ENCODE data around the gene PRKCE.

GRCh38 chr2:46145017-46145416, 493.5 kb downstream of the PRKCE start:
- TF ChIP-seq, protein P1, sequence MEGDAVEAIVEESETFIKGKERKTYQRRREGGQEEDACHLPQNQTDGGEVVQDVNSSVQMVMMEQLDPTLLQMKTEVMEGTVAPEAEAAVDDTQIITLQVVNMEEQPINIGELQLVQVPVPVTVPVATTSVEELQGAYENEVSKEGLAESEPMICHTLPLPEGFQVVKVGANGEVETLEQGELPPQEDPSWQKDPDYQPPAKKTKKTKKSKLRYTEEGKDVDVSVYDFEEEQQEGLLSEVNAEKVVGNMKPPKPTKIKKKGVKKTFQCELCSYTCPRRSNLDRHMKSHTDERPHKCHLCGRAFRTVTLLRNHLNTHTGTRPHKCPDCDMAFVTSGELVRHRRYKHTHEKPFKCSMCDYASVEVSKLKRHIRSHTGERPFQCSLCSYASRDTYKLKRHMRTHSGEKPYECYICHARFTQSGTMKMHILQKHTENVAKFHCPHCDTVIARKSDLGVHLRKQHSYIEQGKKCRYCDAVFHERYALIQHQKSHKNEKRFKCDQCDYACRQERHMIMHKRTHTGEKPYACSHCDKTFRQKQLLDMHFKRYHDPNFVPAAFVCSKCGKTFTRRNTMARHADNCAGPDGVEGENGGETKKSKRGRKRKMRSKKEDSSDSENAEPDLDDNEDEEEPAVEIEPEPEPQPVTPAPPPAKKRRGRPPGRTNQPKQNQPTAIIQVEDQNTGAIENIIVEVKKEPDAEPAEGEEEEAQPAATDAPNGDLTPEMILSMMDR (IDR thresholded peaks at IDR 0.05; ENCODE audit: extremely low read depth in 1 of 2, insufficient read depth in 1 of 2, low read depth in 1 of 2, low read length in 2 of 2), result no peak
- TF ChIP-seq EZH2 (IDR thresholded peaks at IDR 0.05; ENCODE audit: borderline replicate concordance, low read depth, low read length, severe bottlenecking) (no peak), MYC (IDR thresholded peaks at IDR 0.05; ENCODE audit: low read depth, low read length) (no peak), GATA2 (IDR thresholded peaks at IDR 0.05; ENCODE audit: insufficient read depth, insufficient read length, low read depth, low read length) (no peak), POLR2A (IDR thresholded peaks at IDR 0.05; ENCODE audit: low read depth, low read length) (no peak), POLR2AphosphoS5 (IDR thresholded peaks at IDR 0.05; ENCODE audit: insufficient read depth, low read depth, low read length) (no peak), MAX (IDR thresholded peaks at IDR 0.05; ENCODE audit: insufficient read depth, insufficient read length) (no peak)
